Loucy (cell line): ENCODE data around the gene CKLF.

Experiments
- EZH2phosphoT487 ChIP-seq: fragments of 200-600 bp; IDR thresholded peaks from 2 replicates; pipeline ENCODE4 v1.6.1; 2018; ENCODE audit warnings: antibody characterized with exemption, mild to moderate bottlenecking, moderate library complexity, borderline replicate concordance
- TF ChIP-seq, protein P1 (sequence below): fragments of 200-600 bp; sonication (generic); conservative IDR thresholded peaks from 2 replicates; pipeline ENCODE4 v1.5.1; 2014; ENCODE audit warnings: mild to moderate bottlenecking, antibody characterized with exemption, low read length

DNA sequence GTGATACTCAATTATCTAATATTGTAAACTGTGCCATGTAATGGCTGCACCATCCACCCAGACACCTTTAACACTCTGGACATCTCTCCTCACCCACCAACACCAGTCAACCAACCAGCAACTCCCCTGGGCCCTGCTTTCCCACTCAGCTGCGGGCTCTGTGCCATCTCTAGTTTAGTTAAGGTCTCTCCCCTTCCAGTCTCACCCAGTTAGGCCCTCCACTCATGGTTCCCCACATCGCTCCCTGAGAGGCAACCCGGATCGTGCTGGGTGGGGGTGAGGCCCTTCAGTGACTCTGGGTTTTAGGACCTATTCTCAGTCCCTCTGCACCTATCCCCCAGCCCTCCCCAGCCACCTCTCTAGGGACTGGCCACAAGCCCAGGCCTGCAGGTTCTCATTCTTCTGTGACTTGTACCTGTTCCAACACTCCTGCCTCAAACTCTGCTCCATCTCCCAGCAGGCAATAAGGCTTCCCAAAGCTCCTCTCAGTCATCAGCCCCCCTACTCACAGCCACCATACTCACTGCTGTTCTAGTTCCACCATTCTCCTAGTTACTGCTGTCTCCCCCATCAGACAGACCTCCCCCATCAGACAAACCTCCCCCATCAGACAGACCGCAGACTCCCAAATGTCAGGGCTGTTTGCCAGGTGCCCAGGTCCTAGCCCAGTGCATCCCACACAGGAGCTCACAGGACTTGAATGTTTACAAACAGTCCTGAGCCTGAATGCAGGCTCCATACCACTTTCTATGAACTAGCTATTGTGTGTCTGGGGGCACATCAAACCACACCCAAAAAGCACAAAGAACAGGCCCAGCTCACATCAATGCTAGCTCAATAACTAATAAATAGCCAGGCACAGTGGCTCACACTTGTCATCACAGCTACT is 5.0 kb upstream of the CKLF start:
- TF ChIP-seq, protein P1, sequence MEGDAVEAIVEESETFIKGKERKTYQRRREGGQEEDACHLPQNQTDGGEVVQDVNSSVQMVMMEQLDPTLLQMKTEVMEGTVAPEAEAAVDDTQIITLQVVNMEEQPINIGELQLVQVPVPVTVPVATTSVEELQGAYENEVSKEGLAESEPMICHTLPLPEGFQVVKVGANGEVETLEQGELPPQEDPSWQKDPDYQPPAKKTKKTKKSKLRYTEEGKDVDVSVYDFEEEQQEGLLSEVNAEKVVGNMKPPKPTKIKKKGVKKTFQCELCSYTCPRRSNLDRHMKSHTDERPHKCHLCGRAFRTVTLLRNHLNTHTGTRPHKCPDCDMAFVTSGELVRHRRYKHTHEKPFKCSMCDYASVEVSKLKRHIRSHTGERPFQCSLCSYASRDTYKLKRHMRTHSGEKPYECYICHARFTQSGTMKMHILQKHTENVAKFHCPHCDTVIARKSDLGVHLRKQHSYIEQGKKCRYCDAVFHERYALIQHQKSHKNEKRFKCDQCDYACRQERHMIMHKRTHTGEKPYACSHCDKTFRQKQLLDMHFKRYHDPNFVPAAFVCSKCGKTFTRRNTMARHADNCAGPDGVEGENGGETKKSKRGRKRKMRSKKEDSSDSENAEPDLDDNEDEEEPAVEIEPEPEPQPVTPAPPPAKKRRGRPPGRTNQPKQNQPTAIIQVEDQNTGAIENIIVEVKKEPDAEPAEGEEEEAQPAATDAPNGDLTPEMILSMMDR, result no peak
- no peak for TF ChIP-seq EZH2phosphoT487
